GM18502 (cell line): ENCODE measurements around the gene ZW10.
"Not testable (repeated sequence)": the region's sequence is repeated elsewhere in the genome, so short reads cannot be mapped to it uniquely, and the experiment has no call there.

Experiments used
- ATAC-seq: cut with Tn5 transposase; IDR thresholded peaks from one replicate; pipeline ENCODE4 v1.9.1; 2021; ENCODE audit warnings: mild to moderate bottlenecking; ENCODE audit not compliant: unreplicated experiment, poor library complexity

The ZW10 gene

GRCh38 chr11:113705871-113706655 is 67.4 kb downstream of the ZW10 start, which contains the start of gene TMPRSS5:
TSS of gene TMPRSS5 (minus strand) at chr11:113706308. CDS start at chr11:113706224, 84 bp downstream.
- ATAC-seq = no peak

GRCh38 chr11:113703551-113703950 is 69.9 kb downstream of the ZW10 start:
- ATAC-seq = not testable (repeated sequence)

DNA sequence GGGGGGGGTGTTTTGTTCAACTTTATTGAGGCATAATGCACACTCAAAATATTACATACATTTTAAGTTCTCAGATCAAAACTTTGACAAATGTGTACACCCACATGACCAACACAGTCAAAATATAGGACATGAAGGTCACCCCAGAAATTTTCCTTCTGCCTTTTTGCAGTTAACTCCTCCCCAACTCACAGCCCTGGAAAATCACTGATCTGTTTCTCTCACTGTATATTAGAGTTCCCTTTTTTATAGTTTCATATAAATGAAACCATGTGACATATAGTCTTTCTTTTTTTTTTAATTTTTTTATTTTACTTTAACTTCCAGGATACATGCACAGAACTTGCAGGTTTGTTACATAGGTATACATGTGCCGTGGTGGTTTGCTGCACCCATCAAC is 72.0 kb downstream of the ZW10 start:
- no peak for ATAC-seq

DNA sequence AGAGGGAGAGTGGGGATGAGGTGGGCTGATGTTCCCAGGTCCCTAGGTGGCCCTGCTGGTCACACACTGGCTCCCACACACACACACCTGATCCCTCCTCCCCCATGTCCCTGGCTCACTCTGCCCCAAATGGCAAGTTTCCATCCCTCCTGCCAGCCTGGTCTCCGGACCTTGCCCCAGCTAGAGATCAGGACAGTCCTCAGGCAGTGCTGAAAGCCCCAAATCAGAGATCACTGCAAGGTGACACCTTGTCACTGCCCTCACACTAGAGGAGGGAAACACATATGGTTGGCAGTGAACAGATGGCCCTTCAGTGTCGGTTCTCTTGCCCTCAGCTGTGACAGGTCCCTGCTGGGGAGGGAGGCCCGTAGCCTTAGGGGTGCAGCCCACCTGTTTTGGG is 75.0 kb downstream of the ZW10 start:
- ATAC-seq = no peak

GRCh38 chr11:113697756-113698407 is 75.6 kb downstream of the ZW10 start:
- no peak for ATAC-seq

GRCh38 chr11:113697111-113697510 is 76.4 kb downstream of the ZW10 start:
- ATAC-seq = no peak

- ATAC-seq = no peak
Measured at GRCh38 chr11:113695207-113695606, 78.3 kb downstream of the ZW10 start.

DNA sequence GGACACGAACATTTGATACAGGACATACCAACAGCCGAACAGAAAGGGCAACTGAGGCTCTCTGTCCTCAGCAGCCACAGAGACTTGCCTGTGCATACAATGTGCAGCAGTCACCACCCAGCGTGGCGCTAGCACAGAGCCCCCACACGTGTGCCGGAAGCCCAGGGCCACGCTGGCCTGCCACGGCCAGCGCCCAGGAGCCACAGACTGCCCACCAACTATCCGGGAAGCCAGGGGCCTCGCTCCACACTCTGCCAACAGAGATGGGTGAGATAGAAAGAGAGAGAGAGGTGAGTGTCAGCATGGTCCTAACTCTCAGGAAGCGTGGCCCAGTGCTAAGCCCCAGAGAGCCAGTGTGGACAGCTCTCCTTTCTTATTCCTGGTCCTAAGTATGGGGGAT is 79.1 kb downstream of the ZW10 start:
- no peak for ATAC-seq

DNA sequence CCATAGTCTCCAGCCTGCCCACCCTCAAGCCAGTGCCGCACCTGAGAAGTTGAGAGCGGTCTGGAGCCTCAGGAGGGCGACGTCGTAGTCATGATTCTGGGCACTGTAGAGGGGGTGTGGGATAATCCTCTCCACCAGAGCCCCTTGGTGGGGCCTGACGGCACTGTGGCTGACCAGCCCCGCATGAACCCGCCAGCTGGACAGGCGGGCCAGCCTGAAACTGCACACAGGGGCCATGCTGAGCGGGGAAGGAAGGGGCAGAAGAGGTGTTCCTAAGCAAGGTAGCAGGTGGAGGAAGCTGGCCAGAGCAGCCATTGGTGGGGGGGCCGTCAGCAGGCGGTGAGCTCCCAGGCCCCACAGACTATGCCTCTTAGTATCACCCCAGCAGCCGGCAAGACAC is 80.5 kb downstream of the ZW10 start:
- no peak for ATAC-seq

DNA sequence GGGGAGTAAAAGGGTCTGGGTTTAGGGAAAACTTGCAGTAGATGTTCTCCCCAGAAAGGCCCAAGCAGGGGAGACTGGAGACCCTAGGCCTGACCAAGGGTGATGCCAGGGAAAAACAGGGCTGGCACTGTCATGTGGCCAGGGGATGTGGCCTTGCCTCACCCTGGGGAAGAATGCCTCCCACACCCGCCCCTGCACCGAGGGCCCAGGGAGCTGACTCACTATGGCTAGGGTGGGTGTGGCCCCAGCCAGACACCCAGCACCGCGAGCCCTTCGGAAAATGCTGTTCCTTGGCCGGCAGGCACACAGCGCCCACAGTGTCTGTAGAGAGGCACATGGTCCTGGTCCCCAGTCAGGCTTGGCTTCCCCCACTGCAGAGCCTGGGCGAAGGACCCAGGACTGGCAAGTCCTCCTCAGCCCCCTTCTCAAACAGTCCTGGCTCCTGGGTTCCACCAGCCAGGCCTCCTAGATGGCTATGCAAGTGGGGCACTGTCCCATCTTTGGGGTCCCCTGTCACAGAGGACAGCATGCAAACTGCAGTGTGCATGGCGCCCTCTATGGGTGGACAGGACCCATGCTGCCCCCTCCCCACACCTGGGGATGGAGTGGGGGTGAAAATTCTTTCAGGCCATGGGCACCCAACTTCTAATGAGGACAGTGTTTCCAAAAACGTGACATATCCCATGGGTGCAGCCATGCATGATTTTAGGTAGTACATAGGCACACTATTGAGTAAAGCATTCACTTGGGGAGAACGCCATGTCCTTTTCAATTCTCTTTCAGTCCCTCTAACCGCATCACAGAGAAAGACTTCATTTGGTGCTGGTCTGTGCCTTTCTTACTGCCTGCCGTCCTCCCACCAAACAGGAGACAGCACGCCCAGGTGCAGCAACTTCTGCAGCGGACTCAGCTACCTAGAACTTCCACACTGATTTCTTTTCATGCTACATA is 82.6 kb downstream of the ZW10 start:
- no peak for ATAC-seq

DNA sequence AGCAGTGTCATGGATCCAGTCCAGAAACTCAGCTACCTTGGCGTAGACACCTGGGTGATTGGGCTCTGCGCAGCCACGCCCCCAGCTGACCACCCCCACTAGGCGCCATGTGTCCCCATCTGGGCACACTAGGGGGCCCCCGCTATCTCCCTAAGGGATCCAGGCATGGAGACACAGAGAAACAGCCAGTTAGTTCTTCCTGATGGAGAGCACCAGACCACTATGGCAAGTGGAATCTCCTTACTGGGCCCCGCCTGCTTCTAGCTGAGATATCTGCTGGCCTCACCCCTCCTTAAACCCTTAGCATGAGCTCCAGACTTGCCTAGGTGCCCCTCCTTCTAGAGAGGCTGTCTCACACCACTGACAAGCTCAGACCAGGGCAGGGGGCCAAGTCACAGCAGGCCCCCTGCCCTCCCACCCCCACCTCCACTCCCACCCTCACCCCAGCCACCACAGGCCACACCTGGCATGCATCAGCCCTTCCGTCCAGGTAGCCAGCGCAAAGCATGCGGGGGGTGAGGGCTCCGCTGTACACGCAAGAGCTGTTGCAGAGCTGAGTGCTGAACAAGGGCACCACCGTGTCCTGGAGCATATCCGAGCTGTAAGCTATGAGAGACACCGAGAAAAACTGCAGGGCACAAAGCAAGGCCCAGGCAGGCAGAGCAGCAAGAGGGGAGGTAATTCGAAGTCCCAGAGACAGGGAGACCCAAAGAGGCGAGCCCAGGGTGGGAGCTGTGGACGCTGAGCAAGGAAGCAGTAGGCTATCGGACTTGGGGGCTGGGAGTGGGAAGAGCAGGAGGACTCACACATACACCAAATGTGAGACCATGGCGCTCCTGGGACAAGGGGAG is 83.5 kb downstream of the ZW10 start:
- ATAC-seq = no peak

GRCh38 chr11:113685654-113686359 is 87.7 kb downstream of the ZW10 start:
- ATAC-seq = no peak

GRCh38 chr11:113684496-113684895 is 89.0 kb downstream of the ZW10 start:
- no peak for ATAC-seq

DNA sequence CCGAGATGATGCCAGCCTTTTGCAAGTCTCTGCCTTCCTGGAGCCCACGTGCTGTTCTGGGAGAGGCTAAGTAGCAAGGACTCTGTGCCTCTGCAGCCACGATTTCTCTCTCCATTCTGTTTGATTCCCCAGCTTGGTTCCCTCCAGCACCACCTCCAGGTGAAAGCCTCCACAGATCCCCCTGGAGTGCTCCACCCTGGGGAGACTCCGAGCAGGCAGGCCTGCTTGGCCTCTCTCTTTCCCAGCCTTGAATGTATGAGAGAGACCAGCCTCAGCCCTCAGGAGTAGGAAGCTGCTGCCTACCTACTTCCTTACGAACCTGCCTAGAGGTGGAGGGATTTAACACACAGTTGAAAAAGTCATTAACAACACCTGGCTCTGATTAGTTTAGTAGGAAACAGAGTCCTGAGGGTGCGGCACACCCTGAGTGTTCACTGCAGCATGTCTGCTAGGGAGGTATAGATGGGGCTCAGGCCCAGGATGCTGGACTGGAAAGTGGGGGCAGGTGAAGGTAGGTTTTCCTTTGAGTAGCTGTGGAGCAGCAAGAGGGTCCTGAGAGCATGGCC is 89.9 kb downstream of the ZW10 start:
- no peak for ATAC-seq
